Stimulated activated CD4-positive, alpha-beta T cell treated with anti-CD3 and anti-CD28 coated beads, Interleukin-1b, Interleukin-23, amount 100 ng/mL, for 1 hour (primary cell): ENCODE results near the gene MYOM3.

Experiments
- DNase-seq, 2 donors: peaks; one replicate each; pipeline ENCODE4 v3.0.0-alpha.2; 2020; ENCODE audit warnings: low read depth in 2 of 2

The MYOM3 gene

DNA sequence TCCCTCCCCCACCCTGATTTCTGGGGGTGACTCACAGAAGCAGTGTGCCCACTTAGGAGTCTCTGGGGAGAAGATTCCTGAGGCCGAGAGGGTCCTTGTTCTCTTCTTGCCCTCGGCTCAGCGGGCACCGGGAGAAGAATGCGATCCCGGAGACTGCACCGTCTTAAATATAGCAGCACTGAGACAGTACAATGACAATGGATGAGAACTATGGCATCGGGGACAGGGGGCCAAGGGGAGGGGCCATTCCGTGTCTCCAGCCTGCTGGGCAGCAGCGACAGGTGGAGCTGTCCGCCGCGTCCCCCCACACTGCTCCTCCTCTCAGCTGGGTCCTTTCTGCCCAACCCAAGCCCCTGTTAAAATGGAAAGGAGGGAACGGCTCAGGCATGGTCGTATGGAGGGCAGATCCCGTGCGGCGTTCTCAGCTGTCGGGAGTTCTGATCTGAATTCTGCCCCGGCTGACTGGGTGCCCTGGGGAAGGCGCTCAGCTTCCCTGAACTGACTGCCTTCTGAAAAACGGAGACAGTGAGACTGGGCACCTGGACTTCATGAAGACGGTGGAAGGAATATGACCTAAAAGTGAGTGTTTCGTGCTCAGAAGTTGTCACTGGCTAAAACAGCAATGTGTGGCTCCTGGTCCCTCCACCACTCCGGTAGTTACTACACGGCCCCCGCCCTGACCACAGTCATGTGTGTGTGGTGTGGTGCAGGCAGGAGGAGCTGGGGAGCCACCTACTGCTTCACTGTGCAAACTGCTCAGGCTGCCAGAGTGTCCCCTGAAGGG lies at the start of gene MYOM3:
MYOM3 (minus strand) TSS at position 140 of the 784 bp plus-strand sequence. CDS start 3,499 bp downstream, outside the sequence.
- DNase-seq, result peak in 1 of 2 donors; percentile 11

DNA sequence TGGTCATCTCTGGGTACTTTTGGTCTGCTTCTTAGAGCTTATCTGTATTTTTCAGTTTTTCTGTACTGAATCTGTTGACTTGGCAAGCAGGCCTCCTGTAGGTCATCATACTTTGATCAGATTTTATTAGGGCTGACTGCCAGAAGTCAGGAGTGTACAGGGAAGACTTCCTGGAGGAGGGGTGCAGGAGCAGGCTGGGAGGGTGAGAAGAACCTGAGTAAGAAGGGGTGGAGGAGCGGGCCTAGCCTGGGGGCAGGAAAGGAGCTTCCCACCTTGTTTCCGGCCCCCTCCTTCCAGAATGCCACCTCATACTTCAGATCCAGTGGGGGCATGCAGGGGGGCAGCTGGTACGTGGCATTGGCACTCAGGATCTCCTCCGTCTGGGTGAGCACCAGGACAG lies 49.3 kb upstream of the MYOM3 start:
- no peak for DNase-seq

- DNase-seq, result no peak
Observed at GRCh38 chr1:24159366-24159765, 47.4 kb upstream of the MYOM3 start.

- DNase-seq, result no peak
Observed at GRCh38 chr1:24157918-24158481, 46.1 kb upstream of the MYOM3 start.

DNA sequence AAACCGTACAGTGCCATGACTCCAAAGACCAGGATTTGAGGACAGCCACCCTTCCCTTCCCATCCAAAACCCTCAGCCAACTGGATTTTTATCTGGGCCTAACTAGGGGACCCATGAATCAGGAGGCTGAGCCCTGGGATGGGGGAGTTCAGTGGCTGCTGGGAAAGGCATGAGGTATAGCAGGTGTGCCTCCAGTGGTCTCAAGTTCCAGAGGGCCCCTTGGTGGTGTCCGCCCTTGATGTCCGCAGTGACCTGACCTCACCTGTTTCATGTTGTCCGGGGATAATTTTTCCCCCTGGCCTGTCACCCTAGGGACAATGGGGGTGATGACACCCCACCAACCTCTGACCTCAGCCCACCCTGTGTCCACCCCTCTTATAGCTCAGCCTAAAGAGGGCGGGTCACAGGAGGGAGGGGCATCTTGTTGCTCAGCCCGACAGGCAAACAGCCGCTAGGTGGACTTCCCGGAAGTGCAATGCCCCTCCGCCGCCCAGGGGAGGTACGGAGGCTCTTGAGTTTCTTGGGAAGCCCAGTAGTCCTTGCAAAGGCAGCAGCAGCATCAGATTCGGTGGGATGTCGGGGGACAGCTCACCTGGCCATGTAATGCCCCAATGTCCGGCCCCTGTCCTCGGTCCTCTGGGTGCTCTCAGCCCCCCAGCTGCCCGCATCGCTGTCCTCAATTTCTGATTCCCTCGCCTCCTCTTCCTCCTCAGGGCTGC lies 44.8 kb upstream of the MYOM3 start:
- no peak for DNase-seq

- DNase-seq, result no peak
Observed at GRCh38 chr1:24155011-24155782, 43.3 kb upstream of the MYOM3 start.

- no peak for DNase-seq
Observed at GRCh38 chr1:24154215-24154614, 42.3 kb upstream of the MYOM3 start.

DNA sequence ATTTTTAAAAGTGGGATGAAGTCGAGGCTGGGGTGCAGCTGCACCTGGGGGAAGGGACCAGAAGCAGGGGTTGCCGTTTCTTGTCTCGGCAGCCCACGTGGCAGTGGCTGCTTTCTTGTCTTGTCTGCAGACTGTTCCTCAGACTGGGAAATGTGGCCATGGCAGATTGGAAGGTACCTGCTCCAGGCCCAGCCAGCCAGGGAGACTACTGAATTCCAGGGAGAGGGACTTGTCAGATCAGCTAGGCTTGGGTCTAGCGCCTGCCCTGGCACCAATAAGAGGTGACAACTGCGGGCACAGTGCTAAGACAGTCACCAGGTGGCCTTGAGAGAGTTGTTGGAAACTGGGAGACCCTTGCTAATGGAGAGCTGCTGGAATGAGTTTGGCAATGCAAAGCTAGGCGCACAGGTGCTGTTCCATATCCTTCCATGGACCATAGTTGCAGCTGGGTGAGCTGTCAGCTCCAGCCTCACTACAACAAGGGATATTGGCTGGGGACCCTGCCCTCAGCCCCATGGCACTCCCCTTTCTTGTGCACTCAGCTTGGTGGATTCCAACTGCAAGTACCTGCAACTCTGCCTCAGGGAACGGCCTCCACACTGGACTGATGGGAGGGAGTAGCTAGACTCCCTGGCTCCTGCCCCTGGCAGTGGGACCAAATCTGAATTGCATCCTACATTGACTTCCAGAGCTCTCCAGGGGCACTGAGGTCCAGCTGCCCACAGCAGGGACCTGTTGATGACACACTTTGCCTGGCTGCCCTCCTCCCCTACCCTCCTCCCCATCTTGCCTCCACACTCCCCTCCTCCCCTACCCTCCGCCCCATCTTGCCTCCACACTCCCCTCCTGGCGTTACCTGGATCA lies 40.9 kb upstream of the MYOM3 start:
- no peak for DNase-seq

DNA sequence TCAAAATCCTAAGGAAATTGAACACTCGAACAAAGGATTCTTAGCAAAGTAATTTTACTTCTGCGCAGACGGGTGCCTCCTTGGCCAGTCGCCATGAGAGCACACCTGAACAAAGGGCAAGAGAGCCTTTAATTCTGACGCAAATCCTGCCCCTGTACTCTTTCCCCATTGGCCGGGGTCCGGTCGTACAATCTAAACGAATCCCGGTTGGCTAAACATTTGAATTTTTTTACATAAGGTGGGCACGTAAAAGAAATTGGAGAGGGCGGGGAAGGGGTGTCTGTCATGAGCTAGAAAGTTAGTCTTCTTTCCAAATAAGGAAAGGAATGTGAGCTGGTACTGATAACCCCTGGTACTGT lies 39.2 kb upstream of the MYOM3 start:
- DNase-seq, result no peak

DNA sequence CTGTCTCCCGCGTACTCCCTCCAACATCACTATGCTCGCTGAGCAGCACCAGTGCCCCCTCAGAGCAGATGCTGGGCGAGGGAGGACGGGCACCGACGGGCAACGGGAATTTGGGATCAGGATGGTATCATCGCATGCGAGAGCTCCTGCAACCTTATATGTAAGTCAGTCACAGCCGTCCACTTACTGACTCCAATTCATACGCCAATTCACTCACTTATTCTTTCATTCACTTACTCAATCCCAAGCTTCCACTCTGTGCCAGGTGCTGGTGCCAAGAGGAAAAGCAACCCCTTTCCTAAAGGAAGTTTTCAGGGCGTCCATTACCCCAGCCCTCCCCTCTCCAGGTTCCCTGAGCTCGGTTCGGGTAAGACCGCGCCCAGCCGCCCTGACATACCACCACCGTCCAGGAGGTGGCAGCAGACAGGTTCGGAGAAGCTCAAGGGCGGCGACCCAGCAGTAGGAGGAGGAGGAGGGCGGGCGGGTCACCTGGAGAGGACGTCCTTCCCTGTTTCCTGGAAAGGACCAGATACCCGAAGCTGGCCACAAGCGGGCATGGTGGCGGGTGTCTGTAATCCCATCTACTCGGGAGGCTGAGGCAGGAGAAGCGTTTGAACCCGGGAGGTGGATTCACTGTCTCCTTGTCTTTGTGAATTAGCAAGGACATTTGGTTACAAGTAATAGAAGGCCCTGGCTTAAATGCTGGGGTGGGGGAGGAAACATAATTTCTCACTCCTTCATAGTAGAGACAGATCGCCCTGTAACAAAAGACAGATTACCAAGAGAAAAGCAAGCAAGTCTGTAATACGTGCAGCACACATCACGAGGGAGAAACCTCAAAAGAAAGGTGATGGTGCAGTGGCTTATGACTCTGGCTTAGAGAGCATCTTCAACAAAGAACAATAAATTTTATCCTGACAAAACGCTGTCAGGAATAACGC lies 38.6 kb upstream of the MYOM3 start:
- peak; percentile 66 to 91 for DNase-seq

DNA sequence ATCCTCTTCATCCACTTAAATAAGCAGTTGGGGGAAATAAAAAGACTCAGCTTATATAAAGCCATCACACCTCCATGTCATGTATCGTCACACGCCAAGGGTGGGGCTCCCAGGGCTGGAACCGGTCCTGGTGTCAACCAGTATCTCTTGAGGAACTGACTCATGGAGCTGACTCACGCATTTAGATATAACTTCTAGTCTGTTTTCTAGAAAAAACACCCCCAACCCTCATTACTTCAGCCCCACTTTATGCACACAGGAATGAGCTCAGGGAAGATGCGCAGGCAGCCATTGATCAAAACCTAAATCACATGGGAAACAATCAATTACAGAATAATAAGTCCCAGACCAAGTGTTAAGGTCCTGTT lies 37.9 kb upstream of the MYOM3 start:
- DNase-seq, result no peak

DNA sequence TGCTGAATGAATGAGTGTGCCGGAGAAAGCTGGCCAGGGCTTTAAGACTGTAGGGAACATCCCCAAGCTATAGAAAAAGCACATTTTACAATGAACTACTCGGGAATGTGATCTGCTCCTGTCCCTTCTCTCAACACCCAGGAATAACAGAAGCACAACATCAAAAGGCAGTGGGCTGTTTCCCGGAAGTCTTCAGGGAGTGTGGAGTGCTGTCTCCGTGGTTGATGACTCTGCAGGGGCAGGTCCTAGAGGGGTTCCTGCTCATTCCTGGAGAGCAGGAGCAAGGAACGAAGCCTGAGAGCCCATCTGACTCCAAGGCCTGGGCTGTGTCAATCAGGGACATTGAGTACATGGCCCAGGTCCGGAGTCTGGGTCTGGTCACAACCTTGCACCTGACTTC lies 35.9 kb upstream of the MYOM3 start:
- DNase-seq, result no peak

GRCh38 chr1:24147194-24147593 lies 35.3 kb upstream of the MYOM3 start:
- DNase-seq, result no peak

DNA sequence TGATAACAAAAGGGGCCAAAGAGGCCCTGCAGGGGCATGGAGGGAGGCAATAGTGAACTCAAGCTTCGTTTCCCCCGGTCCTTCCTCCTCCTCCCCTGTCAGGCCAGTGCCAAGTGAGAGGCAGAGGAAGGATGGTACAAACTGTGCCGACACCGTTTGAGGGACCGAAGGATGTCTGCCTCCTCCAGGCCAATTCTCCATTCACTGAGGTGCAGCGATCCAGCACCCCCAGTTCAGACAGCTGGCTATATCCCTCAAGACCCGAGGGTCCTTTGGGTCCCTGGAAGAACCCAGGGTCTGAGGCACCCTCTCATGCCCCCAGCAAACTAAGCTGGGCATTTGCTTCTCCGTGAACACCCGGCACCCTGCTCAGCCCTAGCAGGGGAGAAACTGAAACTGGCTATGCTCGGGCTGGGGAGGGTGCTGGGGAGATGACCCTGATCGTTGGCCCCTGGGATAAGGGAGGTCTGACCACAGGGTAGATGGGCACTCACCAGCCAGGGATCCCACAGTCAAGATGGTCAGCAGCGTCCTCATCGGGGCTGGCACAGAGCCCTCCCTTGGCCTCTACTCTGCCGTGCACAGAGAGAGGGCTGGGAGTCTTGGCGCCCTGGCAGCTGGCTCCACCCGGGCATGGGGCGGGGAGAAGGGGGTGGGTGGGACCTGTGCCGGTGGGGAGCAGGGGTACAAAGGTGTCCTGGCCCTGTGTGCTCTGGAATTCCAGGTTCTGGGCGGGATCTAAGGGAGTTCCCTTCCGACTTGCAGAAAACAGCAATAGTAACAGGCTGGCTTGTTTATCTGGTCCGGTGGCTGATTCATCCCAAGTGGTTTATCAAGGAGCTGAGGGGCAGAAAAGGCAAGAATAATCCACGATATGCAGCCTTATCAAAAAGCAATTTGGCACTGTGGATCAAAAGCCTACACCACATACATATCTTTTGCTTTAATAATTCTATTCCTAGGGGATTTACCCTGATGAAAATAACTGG lies 30.9 kb upstream of the MYOM3 start, which contains the start of gene IL22RA1:
IL22RA1 (minus strand) TSS at position 595 of the 989 bp plus-strand sequence; CDS start at position 537, 58 bp downstream.
- DNase-seq, result no peak

DNA sequence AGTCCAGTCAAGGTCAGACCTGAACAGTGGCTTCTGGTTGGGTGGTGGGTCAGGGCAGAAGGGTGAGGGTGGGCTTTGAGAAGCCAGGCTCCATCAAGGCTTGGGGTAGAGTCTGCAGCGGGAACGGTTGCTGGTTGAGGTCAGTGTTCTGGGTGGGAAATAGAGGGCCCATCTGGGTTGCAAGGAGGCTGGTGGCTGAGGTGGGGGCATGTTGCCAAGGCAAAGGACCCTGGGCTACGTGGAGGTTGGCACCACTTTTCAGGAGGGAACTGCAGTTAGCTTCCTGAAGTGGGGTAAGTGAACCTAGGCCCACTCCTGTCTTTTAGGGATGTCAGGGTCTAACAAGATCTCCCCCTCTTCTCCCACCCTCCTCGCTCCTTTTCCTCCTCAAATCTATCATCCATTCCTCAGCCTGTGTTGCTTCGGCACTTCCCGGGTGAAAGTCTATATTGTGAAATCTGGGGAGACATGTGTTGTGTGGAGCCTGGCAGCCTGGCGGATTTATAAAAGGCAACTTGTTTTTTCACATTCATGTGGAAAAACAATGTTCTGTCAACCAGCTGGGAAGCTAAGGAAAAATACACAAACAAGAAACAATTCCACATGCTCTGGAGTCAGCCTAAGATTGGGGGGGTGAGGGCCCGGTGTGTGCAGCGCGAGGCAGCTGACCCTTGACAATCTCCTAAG lies 29.5 kb upstream of the MYOM3 start:
- no peak for DNase-seq

- no peak for DNase-seq
Observed at GRCh38 chr1:24140741-24141181, 28.8 kb upstream of the MYOM3 start.

DNA sequence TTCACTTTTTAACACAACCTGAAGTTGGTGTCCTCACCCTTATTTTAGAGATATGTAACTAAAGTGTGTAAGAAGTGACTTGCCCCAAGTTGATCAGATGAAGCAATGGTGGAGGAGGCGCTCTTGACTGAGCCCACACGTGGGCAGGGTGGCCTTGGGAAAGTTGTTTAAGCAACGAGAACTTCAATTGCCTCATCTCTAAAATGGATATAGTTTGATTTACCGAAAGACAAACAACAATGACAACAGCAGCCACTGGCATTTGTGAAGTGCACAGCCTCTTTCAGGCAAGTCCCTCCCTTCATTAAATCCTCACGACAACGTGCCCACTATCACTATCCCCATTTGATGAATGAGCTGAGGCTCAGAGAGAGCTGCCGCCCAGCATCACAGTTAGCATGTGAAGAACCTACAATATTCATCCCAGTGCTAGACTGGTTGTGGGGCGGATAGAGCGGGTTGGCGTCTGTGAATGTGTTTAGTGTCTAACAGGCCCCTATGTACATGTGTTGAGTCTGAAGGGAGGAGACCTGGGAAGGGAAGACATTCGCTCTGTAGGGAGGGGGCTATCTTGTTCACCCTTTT lies 28.0 kb upstream of the MYOM3 start:
- no peak for DNase-seq

DNA sequence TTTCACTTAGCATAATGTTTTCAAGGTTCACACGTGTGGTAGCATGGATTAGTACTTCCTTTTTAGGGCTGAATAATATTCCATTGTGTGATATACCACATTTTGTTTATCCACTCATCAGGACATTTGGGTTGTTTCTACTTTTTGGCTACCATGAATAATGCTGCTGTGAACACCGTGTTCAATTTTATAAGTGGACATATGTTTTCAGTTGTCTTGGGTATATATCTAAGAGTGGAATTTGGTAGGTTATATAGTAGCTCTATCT lies 27.2 kb upstream of the MYOM3 start:
- no peak for DNase-seq
